DMS 273 treated with DMSO at 0.1 percent for 48 hours (cell line): ENCODE measurements around the gene U2AF1L4.
"Not testable (repeated sequence)": the region's sequence is repeated elsewhere in the genome, so short reads cannot be mapped to it uniquely, and the experiment has no call there.

Source experiments
- DNase-seq: peaks from one replicate; lab custom pipeline; 2025; lab: John Stamatoyannopoulos, UW

Gene U2AF1L4

DNA sequence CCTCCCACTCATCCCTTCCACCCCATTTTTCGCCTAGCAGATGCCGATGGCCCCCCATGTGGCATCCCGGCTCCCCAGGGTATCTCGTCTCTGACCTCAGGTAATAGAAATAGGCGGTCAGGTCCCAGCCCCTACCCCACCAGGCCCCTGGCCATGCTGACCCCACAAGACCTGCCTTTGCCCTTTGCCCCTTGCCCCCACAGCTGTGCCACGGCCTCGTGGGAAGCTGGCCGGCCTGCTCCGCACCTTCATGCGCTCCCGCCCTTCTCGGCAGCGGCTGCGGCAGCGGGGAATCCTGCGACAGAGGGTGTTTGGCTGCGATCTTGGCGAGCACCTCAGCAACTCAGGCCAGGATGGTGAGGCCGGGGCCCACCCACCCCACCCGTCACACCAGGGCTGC lies 35.5 kb upstream of the U2AF1L4 start:
- no peak for DNase-seq

DNA sequence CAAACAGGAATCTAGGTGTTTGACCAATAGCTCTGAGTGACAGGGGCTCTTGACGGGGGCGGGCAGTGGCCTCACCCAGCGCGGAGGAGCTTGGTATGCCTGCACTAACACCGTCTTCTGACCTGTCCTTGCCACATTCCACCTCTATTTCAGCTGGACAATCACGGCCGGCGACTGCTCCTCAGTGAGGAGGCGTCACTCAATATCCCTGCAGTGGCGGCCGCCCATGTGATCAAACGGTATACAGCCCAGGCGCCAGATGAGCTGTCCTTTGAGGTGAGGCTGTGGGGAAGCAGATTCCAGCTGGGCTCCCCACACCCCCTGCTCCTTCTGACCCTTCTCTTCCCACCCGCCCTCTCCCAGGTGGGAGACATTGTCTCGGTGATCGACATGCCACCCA lies 34.8 kb upstream of the U2AF1L4 start:
- DNase-seq, result no peak

DNA sequence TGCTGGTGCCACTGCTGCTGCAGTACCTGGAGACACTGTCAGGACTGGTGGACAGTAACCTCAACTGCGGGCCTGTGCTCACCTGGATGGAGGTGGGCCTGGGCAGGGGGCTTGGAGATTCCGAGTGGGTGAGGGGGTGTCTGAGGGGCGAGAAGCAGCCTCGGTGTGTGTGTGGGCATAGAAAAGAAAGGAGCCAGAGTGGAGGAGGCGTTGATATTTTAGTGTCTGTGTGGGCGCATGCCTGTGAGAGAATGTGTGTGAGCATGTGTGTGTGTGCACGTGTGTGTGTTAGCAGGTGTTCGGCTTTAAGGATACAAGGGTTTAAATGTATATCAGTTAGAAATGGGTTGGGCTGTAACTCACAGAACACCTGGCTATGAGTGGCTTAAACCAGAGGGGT lies 33.8 kb upstream of the U2AF1L4 start:
- DNase-seq, result no peak

DNA sequence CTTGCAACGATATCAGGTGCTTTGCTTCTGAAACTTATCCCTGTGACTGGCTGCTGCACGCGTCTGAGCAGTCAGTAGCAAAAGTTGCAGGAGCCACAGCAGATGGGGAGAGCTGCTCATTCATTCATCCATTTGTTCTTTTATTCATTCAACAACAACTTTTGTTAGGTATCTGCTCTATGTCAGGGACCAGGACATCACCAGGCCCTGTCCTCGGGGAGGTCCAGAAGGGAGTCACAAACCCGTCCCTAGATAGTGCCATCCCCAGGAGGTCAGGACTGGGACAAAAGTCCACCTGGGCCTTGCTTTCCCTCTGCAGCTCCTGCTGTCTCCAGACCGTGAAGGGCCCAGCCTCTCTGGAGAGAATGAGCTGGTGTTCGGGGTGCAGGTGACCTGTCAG lies 32.7 kb upstream of the U2AF1L4 start:
- DNase-seq, result no peak

DNA sequence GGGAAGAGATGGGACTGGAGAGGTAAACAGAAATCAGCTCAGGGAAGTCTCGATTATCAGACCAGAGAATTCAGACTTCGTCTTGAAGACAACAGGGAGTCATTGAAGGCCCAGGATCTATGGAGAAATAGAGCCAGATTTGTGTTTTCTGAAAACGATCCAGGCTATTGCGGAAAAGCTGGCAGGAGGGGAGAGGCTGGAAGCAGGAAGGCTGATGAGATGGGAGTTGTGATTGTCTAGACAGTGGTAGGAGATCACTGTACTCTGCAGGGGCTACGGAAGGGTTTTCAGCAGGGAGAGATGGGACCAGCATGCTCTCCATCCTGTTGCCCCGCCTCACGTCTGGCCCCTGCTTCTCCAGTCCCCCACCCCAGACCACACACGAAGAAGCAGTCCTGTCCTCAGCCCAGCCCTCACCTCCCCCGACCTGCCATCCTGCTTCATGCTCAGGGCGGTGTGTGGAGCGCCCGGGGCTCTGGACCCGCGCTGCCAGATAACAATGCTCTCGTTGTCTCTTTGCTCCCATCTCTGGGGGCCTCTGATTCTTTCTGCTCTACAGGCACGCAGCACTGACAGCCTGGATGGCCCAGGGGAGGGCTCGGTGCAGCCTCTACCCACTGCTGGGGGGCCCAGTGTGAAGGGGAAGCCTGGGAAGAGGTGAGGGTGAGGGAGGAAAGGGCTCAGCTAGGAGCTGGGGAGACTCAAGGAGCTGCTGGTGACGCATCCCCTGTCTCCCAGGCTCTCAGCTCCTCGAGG lies 32.0 kb upstream of the U2AF1L4 start:
- DNase-seq, result no peak

DNA sequence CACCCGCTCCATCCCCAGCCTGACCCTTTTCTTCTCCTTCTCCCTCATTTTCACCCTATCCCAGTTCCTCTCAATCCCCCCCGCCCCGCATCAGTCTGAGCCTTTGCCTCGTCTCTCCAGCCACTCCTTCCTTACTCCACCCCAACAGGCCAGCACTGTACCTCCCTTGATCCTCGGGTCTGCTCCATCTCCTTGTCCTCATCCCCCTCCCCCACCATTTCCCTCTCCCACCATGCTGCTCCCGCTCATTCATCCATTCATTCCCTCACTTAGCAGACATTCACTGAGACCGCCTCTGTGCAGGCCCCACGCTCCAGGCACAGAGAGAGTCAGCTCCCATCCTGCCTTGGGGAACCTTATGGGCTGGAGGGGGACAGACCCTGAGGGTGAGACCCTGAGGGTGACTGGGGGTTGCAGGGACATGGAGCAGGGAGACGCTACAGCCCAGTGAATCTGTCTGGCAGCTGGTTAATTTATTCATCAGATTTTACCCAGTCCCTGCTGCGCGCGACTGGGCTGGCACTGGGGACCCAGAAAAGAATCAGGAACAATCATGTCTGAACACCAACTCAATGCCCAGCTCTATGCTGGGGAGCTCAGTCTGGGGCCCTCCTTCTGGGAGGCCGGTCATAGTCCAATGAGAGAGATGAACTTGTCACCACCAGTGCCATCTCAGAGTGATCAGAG lies 31.0 kb upstream of the U2AF1L4 start:
- no peak for DNase-seq

DNA sequence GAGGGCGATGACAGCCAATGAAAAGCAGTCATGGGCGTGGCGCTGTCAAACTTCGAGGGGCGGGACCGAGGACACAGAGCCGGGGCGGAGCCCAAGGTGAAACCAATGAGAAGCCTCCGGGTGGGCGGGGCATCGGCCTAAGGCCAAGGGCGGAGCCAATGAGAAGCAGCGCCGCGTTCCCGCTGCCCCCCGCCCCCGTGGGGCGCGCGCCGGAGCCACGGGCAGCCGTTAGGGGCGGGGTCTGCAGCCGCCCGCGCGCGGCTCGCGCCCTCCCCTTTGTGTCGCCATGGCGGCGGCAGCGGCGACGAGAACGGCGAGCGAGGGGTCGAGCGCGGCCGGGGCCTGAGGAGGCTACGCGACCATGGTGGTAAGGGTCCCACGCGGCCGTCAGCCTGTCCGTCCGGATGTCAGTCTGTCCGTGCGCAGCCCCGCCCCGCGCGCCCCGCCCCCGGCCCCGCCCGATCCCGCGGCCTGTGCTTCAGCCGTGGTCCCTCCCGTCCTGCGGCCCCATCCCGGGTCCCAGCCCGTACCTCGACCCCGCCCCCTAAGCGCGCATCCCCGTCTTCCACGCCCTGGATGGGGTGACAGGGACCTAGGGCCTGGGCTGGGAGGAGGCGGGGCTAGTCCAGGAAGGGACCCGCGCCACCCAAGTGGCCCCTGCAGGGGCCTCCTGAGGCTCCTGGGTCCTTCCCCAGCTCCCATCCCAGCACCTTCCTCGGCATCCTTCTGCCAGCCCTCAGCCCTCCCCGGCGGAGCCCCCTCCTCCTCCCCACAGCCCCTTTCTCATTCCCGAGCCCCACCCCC lies 30.3 kb upstream of the U2AF1L4 start, which contains the start of gene ARHGAP33:
Gene ARHGAP33 (plus strand): TSS at position 267 of the 804 bp plus-strand sequence. CDS start 95 bp downstream, at position 362.
- peak; percentile 92 for DNase-seq

DNA sequence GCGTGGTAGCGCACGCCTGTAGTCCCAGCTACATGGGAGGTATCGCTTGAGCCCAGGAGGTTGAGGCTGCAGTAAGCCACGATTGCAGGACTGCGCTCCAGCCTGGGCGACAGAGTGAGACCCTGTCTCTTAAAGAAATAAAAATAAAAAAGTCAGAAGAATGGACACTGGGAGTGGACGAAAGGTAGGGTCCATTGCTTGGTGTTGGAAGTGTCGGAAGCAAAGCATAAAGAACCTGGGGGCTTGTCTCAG lies 29.8 kb upstream of the U2AF1L4 start:
- DNase-seq, result no peak

DNA sequence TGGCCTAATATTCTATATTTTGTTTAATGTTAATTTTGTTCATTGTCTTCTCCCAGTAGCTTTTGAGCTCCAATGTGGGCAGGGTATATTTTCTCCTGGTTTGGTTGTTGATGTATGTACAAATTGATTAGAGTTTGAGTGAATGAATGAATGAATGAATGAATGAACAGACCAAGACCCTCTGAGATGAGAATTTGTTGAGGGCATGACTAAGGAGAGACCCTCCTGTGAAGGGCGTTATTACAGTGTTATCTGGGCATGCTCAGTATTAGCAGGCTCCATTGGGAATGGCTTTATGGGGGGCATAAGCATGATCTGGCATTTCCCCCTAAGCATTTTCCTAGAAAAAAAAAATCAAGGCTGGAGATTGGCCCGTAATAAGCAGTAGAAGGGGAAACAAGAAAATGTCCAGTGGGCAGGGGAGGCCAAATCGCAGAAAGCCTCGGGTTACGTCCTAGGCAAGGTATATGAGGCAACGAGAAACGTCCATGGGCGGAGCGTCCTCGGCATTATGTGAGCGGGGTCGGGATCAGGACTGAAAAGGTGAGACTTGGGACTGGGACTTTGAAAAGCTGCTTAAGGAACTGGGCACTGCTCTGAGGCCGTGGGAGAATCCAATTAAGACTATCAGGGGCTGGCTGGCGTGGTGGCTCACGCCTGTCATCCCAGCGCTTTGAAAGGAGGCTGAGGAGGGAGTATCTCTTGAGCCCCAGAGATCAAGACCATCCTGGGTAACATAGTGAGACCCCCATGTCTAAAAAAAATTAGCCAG lies 29.2 kb upstream of the U2AF1L4 start:
- DNase-seq, result no peak

DNA sequence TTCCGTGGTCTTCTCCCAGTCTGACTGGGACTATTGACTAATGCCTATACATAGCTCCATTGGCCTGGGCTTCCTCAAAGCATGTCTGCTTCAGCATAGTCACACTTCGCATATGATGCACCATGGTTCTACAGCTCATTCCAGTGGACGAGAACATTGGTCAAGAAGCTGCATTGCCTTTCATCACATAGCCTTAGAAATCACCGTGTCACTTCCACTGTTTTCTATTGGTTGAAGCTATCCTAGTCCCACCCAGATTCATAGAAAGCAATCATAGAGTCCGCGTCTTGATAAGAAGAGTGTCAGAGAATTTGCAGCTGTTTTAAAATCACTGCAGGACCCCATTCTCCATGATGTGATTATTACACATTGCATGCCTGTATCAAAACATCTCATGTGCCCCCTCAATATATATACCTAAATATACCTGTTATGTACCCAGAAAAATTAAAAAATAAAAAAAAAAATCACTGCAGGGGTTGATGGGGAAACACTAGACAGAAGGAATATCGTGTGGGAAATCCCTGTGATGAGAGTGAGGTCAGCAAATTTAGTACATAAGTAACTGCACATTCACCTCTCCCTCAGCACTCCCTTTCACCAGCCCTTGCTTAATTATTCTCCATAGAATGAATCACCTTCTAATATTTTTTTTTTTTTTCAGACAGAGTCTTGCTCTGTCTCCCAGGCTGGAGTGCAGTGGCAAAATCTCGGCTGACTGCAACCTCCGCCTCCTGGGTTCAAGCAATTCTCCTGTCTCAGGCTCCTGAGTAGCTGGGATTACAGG lies 28.0 kb upstream of the U2AF1L4 start:
- DNase-seq, result no peak

DNA sequence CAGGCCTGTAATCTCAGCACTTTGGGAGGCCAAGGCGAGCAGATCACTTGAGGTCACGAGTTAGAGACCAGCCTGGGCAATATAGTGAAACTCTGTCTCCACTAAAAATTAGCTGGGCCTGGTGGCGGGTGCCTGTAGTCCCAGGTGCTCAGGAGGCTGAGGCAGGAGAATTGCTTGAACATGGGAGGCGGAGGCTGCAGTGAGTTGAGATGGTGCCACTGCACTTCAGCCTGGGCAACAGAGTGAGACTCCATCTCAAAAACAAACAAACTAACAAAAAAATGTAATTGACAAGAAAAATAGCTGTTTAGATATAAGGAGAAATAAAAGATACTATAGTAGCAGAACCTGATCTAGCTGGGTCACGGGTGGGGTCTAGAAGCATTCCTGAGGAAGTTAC lies 27.1 kb upstream of the U2AF1L4 start:
- DNase-seq, result not testable (repeated sequence)

DNA sequence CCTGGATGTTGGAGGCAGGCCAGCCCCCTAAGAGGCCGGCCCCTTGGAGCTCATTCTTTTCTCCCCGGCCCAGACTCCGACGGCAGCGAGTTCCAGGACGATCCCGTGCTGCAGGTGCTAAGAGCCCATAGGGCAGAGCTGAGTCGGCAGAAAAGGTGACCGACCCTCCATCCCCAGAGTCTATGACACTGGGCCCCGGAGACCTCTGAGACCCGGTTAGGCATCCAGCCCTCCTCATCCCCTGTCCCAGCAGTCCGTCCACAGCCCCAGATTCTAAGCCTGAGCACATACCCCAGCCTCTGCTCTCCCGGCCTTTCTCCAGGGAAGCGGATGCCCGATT lies 22.8 kb upstream of the U2AF1L4 start:
- no peak for DNase-seq

DNA sequence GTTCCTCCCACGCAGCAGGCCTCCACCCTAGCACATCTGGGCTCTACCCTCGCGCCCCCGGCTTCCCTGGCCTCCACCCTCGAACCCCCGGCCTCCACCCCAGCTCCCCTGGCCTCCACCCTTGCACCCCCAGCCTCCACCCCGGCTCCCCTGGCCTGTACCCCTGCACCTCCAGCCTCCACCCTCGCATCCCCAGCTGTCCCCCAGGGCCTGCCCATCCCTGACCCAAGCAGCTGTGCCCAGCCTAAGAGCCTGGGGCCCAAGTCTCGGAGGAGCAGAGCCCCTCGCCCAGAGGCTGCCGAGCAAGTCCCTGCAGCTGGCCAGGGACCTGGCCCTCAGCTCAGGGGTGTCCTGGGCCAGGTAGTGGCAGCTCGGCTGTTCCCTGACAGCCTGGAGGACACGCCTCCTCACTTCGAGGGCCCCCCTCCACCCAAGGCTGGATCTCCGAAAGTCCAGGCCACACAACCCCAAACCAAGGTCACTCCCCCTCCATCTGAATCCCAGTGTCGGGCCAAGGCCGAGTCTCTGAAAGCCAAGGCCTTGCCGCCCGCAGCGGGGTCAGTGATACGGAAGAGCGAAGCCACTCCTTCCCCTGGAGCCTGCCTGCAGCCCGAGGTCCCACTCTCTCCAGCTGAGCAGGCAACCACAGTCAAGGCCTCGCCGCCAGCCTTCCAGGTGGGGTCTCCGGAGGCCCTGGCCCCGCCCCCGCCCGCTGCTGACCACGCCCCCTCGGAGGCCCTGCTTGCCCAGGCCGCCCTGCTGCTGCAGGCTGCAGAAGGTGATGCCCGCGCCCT lies 22.3 kb upstream of the U2AF1L4 start:
- no peak for DNase-seq

DNA sequence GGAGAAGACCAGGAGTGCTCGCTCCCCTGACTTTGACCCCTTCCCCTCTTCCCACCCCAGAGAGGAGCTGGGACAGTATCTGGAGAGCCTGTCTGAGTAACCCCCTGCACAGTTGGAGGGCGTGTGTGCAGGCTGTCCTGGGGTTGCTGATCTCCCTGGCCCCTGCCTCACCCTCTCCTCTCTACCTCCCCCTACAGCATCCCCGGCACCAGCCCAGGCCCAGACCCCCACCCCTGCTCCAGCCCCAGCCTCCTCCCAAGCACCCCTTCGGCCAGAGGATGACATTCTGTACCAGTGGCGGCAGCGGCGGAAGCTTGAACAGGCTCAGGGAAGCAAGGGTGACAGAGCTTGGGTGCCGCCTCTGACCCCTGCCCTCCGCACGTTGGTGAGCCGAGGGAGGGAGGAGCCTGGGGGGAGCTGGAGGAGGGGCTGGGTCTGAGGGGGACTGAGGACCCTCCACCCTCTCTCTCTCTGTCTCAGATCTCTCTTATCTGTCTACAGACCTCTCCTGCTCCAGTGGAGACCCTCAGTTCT lies 21.4 kb upstream of the U2AF1L4 start:
- DNase-seq, result no peak

DNA sequence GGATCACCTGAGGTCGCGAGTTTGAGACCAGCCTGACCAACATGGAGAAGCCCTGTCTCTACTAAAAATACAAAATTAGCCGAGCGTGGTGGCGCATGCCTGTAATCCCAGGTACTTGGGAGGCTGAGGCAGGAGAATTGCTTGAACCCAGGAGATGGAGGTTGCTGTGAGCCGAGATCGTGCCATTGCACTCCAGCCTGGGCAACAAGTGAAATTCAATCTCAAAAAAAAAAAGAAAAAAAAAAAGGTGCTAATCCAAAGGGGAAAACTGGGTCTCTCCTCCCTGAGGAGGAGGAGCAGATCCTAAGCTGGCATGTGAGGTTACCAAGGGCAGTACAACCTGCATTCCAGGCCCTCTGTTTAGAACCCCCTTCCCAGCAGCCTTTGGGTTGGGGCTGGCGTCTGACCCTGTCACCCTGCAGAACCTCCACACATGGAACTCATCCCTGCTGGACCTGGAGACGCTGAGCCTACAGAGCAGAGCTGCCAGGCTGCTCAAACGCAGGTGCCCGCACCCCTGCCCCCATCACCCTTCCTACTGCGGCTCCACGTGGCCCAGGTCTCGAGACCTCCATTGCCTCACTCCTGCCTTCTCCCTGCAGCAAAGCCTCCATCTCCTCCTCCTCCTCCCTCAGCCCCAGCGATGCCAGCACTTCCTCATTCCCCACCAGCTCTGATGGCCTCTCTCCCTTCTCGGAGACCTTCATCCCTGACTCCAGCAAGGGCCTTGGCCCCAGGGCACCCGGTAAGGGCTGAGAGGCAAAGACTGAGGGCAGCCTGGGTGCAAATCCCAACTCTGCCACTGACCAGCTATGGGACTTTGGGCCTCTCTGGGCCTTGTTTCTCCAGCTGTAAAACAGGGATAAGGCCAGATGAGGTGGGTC lies 19.5 kb upstream of the U2AF1L4 start:
- DNase-seq, result no peak

DNA sequence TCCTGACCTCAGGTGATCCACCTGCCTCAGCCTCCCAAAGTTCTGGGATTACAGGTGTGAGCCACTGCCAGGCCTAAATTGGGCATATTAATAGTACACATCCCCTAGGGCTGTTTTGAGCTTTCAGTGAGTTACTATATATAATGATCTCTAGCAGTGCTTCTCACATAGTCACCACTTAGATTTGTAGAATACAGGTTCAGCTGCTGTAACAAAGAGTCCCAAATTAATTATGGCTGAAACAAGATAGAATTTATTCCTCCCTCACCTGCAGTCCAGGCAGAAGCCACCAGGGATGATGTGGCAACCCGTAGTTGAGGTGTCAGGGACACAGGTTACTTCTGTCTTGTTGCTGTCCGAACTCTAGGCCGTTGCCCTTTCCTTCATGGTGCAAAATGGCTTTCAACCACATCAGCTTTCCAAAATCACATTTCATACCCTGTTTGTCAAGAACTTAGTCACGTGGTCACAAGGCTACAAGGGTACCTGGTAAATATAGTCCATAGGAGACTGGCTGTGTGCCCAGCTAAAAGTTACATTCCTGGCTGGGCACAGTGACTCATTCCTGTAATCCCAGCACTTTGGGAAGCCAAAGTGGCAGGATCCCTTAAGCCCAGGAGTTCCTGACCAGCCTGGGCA lies 15.6 kb upstream of the U2AF1L4 start:
- no peak for DNase-seq

DNA sequence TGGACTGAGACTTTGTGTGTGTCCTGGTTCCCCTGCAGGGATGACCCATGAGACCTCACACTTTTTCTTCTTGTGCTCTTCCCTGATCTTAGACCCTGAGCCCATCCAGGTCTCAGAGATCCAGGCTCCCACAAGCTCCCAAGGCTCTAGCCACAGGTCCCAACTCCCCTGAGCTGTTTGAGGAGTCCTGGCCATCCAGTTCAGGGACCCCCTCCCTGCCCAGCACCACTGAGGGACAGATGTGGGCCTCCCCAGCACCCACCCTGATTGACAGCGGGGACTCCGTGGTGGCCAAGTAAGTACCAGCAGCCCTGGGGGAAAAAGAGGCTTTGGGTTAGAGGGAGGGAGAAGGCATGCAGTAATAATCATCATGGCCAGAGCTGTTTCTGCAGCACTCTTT lies 14.5 kb upstream of the U2AF1L4 start:
- no peak for DNase-seq

DNA sequence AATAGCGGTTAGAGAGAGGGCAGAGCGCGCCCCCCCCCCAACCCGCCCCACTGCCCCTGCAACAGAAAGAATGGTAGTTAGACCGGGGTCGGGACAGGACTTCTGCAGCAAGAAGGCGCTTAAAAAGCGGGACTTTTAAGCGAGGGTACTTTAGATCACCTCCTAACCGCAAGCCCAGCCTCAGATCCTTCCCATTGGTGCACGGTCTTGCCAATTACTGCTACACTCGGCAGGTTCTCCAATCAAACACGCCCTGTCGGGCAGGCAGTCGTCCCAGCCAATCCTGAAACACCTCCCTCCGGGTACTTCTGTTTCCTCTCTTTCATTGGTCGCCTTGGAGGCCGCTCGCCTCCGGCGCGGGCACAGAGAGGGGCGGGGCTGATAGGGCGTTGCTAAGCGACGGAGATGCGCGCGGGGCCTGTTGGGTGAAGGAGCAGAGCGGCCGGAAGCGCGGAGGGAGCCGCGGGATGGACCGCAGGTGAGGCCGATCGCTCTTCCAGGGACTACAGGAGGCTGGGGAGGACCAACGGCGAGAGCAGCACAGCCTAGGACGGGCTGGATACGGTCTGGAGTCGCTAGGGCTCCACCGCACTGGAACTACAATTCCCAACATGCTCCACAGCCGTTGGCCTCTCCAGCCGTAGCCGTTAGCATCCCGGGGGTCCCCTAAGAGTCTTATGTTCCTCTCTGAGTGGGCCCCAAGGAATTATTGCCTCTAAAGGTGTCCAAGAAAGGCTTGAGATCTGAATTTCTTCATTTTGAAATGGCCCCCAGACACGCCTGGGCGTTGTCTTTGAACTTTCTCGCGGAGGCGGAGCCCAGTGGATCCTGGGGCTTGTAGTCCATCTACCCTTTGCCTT lies 12.8 kb upstream of the U2AF1L4 start, which contains the start of gene PROSER3:
Gene PROSER3 (plus strand): TSS at position 428 of the 860 bp plus-strand sequence. CDS start 40 bp downstream, at position 468.
- peak; percentile 99 for DNase-seq
